ENCODE results near the gene AUTS2.

DNA sequence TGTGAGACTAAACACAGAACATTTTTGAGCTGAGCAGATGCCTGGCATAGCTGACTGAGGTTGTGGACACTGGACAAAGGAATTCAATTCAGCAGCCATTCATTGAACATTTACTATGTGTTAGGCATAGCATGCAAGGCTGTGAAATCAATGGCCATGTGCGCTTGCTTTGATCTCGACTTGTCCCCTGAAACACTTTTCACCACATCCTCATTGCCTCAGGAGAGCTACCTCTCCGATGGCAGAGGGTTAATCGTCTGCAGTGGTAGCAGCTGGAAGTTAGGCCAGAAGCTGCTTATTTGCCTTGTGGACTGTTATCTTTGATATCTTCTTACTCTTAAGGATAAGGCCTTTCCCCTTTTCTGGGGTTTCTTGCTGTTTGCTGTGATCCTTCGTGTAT, 297.8 kb downstream of the AUTS2 start:
- TF ChIP-seq SPI1 (IDR thresholded peaks at IDR 0.05; ENCODE audit: low read depth, low read length) (no peak), POLR2AphosphoS5 (IDR thresholded peaks at IDR 0.05; ENCODE audit: low read depth, low read length) (no peak), POLR2A (IDR thresholded peaks at IDR 0.05; ENCODE audit: low read depth, low read length) (no peak), TAF1 (IDR thresholded peaks at IDR 0.05; ENCODE audit: low read depth, low read length) (no peak)

Measured in GM12891 (cell line).